ENCODE measurements around the gene NADK.
"Not testable (repeated sequence)": the region's sequence is repeated elsewhere in the genome, so short reads cannot be mapped to it uniquely, and the experiment has no call there.

The NADK gene

DNA sequence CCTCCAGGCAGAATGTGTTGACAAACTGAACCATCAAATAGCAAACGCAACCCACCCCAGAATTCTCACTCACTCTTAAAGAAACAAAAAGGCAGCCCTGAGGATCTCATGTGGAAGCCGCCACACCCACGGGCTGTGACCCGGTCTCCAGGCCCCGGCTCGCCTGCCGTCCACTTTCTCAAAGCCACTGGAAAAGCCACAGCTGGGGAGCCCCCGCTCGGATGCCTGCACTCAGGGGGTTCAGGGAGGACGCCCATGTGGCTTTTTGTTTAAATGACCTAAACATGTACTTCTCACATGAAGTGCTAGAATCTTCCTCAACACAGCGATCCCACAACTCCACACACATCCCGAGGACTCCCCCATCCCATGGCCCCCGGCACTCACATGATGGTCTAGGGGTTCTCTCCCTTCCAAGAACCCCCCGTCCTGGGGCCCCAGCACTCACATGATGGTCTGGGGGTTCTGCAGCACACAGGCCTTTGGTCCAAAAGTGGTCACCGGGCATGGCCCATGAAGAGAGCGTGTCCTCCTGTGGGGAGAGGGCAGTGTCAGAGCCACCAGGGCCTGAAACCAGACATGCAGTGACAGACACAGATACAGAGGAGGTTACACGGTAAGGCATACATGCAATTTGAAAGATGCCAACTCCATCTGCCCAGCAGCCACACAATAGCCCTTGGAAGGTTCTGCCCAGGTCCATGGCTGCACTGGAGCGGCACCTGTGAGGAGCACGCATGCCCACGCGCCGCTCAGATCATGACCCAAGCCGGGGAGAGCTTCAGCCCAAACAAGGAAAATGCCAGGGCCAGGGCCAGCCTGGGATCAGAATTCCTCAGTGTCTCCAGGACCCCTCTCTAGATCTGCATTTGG lies 16.5 kb downstream of the NADK start:
- no peak for DNase-seq

DNA sequence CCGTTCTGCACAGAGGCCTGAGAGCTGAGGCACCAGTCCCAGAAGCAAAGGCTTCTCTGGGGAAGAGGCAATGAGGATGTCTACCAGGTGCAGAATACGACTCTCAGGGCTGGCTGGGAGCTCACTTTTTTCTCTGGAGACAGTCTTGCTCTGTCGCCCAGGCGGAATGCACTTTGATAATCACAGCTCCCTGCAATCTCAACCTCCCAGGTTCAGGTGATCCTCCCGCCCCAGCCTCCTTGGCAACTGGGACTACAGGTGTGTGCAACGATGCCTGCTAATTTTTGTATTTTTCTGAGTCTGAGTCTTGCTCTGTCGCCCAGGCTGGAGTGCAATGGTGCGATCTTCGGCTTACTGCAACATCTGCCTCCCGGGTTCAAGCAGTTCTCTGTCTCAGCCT lies 17.6 kb downstream of the NADK start:
- DNase-seq: no peak

DNA sequence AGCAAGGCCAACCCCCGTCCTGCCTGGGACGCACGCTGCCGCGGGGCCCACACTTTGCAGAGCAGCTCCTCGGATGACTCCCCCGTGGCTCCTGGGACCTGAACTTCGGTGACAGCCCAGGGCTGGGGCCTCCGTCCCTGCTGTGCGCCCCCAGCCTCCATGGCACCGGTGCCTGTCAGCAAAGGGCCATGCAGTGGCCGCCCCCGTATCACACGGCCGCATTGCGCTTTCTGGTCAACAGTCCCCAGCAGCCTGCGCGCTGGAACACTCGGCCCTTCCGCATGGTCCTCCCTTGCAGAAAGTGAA lies 18.0 kb downstream of the NADK start:
- no peak for DNase-seq

DNA sequence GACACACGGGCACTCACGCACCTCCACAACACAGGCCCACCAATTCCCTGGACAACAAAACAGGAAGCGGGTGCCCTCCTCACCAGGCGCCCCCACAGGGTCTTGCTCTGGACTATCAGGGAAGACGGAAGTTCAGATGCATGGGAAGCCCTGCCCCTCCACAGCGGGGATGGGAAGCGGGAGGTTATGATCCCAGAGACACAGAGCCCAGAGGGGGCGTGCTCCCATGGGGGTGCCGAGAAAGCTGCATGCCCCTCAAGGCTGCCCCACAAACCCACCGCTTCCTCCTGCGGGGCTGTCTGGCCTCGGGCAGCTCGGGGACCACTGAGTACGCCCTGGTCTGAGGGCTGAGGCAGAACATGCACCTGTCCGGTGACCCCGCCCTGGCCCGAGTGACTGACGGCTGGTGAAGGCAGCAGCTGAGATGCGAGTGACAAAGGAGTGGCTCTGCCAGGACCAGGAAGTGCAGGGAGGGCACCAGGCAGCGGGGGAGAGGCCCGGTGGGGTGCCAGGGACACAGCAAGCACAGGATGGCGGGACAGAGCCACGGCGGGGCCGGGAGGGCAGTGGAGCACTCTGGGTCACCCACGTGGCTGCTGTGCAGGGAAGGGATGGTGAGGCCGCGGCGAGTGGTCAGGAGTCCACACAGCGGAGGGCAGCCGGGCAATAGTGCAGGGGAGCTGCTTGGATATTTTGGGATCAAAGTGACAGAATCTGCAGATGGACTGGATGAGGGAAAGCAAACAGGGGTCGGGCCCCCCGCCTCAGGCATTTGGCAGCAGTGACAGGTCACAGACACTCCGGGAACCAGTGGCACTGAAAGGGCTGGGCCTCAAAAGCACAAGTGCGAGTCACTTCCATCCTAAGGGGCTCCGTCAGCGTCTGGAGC lies 18.6 kb downstream of the NADK start:
- DNase-seq: no peak

DNA sequence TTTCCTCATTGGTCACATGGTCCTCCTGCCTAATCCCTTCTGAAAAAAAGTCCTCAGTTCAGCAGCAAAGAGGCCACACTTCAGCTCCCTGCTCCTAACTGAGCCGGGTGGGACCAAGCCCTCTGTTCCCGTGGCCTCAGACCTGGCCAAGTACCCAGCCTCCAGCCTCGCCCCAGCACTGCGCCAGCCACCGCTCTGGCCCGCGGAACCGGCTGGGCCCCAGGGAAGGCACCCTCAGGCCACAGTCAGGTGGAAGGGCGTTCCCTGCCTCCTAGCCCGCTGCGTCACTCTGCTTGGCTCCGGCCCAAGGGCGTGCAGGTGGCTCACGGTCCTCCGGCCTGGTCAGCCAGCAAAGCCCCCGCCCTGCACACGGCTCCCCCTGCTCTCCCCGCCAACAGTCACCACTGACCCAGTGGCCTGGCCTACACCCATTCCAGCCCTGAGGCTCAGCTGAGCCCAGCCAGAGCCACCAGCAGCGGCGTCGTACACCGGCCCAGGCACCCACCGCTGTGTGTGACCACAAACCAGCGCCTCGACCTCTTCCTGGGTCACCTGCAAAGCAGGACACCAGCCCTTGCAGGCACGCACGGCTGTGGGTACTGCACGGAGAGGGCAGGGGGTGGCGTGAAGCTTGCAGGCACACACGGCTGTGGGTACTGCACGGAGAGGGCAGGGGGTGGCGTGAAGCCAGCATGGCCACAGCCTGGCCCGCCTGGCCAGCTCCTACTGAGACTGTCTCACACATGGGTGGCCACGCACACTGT lies 19.4 kb downstream of the NADK start:
- DNase-seq: no peak

DNA sequence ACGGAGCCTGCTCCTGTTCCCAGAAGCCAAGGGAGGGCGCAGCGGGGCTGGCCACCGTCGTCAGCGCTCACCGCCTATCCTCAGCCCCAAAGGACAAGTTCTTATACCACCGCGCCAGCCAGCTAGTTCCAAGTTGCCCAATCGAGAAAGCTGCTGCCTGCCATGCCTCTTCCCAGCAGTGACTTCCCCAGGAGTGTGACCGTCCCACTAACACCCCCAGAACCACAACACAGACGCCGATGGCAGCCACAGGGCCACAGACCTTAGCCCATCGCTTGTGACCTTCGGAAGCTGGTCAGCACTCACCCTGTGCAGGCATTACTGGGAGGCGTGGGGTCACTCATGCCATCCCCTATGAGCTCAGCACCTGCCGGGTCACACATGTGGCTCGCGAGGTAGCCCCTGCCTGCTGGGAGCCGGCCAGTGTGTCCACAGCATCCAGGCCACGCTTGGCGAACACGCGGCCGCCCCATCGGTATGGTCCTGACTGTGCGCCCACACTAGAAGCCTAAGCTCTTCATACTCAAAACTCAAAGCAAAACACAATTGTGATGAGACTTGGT lies 20.1 kb downstream of the NADK start:
- no peak for DNase-seq

DNA sequence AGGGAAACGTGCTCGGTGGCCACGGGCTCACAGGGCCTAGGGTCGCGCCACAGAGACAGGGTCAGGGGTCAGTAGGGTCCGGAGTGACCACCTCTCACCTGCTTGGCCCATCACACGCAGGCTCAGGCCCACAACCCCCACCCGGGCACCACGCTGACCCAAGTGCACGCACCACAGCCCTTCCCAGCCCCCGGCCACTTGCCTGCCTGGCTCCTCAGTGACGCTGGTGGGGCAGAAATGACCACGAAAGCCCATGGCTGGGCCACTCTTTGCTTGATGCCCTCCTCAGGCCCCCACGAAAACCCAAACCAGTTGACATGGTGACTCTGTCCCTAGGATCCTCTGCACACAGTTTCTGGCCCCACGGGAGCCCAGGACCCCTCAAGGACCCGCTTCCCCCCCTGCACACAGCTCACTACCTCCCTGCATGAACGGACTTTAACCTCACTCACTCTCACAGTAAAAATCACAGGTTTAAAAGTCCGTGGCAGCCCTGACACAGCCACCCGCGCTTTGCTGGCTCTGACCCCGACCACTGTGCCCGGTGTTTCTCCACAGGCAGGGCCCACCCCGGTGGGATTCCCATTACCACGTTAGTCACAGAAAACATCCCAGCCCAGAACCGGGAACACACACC lies 20.7 kb downstream of the NADK start:
- DNase-seq: no peak

DNA sequence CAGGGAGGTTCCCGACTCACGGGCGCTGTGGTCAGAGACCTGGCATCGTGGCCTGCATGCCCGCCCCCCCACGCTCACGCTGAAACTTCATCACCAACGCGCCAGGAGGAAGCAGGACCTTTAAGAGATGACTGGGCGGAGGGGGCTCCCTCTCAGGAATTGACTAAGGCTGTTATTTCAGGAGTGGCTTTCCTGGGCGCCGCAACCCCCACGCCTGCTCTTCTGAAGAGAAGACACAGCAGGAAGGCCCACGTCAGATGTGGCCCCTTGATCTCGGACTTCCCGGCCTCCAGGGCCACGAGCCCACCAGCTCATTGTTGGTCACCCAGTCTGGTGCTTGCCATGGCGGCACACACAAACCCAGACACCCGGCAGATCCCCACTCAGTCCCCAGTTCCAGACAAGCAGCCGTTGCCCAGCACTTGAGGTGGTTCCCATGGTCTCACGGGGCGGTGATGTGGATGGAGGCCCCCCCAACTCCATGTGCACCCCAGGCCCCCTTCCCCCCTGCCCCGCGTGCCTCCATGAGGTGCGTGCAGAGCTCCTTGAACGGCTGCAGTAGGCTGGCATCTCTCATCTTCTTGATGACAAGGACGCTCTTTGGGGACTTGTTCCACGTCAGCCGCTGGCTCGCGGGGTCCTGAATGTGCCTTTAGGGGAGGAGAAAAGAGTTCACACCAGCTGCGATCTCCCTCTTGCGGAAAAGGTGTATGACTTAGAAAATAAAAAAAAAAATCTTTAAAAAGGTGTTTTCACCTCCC lies 21.4 kb downstream of the NADK start:
- DNase-seq: no peak

DNA sequence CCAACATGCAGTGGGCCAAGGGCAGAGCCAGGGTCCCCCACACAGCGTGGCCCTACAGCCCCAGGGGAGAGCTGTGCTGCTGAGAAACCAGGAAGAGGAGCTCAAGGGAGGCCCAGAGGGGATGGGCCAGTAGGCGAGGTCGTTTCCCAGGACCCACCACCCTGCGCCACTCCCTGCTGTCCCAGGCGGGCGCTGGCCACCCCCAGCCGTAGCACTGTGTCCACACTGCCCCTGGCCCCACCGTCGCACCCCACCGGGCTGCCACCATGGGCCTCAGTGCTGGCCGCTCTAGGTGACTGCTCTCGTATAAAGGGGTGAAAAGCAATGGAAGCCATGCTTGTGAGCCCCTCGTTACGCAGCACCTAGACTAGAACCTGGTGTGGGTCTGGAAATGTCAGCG lies 22.4 kb downstream of the NADK start:
- no peak for DNase-seq

DNA sequence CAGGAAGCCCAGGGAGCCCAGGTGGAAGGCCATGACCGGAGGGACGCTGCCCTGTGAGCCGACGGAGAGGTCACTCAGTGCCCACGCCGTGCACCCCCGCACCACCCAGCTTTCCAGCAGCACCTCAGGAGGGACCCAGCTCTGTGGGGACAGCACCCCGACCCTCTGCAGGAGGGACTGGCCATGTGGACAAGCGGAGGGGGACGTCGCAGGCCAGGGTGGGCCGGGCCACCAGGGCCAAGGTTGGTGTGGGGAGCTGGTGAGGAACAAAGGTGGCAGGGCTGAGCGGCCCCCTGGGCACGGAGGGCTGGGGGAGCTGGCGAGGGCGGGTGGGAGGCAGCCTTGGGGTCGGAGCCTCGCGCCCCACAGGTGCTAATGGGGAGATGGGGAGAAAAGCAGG lies 22.8 kb downstream of the NADK start:
- no peak for DNase-seq

DNA sequence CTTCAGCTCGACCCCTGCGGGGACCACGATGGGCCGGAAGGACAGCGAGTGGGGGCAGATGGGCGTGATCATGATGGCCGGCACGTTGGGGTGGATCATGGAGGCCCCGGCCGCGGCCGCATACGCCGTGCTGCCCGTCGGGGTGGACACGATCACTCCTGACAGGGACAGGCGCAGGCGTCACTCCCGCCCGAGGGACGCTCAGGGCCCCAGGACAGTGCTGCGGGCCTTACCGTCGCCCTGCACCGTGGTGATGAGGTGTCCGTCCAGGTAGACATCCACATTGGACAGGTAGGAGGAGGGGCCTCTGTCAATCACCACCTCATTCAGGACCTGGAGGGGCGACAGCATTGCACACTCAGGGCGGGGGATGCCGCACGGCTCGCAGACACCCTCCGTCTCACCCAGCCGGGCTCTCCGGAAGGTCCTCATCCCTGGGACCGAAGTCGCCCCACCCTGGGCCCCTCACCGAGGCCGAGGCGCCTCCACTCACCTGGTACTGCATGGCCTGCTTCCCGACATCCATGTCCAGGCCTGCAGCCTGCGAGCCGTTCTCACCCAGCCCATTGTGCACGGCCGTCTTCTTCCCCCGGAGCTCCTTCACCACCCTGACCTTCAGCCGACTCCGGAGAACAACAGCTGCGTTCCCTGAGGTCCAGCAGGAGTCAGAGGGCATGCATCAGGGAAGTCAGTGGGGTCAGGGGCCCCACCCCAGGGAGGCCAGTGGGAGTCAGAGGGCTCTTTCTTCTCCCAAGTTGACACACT lies 24.0 kb downstream of the NADK start:
- DNase-seq: no peak

DNA sequence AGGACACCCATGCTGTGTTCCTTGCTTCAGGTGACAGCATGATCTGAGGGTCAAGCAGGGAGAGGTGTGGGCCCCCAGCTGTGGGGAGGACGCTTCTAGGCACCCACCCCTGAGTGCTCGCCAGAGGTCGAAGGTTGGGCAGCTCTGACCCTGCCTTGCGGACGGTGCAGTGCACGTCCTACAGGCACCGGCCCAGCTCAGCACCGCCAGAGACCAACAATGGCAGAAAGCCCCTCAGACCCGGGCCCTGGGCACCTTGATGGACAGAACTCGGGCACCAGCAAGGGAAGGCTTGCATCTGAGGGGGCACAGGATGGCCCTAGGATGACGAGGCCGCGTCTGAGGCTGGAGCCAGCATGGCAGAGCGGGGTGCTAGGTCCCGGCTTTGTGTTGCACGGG lies 24.7 kb downstream of the NADK start:
- DNase-seq: no peak

DNA sequence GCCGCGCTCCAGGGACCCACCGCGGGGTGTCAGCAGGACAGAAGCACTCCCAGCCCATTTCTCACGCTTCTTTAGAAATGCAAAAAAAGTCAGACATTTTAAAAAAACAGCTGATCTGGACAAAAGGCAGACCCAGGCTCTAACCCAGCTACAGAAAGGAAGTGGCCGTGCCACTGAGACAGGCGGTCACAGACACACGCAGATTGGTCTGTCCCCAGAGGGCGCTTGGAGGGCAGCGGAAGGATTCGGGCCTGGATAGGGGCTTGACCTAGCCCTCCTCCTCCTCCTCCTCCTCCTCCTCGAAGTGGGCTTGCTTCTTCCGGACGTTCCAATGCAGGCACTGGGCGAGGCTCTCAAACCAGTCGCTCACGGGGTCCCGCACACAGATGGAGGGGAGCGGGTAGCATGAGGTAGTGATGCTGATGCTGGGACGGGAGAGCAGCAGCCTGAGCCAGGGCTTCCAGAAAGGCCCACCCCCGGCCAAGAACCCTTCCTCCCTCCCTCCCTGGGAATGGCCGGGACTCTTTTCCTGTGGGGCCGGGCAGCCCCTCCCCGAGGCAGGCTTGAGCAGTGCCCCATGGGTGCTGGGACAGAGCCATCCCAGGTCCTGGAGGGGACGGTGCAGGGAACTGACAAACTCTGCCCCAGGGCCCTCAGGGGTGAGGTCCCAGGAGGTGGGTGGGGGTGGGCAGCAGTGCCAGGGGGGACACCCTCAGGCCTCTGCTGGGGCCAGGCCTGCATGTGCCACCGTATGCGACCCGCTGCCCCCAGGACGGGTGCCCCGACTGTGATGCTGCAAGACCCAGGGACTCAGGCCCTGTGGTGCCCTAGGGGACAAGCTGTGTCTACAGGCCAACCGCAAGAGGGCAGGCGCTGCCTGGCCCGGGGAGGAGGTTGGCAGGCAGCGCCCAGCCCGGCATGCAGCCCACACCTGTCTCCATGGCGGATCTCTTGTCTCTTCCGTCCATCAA lies 25.3 kb downstream of the NADK start:
- no peak for DNase-seq

DNA sequence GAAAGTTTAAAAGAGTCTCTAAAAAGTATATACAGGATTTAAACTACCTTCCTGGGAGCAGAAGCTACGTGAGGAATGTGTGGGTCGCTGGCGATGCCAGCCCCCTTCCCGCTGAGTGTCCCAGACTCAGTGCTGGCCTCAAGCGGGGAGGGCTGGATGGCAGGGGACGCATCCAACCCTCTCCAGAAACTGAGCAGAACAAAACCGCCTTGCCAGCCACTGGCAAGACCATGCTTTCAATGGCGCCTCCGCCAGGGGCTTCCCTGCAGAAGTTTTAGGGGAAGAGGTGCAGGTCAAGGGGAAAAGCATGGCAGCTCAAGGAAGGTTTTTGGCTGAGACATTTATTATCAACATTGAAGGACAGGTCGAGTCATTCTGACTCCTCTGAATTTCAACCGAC lies 26.1 kb downstream of the NADK start:
- no peak for DNase-seq

DNA sequence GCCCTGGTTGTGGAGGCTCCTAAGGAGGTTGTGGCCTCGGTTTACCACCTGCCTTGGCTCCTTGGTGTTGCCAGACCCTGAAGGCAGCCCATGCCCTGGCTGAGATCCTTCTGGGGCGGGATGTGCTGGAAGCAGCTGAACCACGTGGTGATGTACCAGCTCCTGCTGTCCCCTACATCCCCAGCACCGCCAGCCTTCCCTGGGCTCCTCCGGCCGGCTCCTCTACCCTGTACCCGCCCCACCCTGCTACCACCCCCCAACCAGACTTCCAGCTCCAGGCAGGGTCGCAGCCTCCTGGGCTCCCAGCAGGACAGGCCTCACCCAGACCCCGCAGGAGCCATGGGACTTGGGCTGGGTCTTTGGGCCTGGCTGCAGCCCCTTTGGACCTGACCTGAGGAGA lies 28.3 kb downstream of the NADK start:
- not testable (repeated sequence) for DNase-seq

DNA sequence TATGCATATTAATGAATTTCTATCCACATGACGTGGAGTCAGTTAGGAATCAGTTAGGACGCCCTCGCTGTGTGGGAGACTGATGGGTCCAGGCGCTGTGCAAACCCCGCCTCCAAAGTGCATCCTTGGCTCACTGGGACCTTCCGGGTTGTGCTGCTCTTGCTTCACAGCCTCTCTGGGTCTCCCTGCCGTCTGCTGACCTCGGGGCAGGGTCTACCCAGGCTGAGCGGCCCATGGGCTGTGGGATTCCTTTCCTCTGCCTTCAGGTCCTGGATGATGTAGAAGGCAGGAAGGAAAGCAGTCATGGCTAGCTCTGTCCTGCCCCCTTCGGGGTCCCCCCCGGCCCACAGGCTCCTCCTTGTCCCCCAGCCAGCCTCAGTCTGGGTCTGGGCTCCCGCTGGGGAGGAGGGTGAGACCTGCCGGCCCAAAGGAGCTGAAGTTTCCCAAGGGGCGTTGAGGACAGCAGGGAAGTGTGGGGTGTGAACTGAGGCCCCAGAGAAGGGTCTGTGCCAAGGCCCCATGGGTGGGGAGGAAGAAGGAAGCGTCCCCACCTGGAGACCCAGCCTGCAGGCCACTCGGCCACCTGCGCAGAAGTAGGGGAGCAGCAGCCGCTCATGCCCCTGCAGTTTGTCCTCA lies 29.5 kb downstream of the NADK start:
- DNase-seq: no peak

DNA sequence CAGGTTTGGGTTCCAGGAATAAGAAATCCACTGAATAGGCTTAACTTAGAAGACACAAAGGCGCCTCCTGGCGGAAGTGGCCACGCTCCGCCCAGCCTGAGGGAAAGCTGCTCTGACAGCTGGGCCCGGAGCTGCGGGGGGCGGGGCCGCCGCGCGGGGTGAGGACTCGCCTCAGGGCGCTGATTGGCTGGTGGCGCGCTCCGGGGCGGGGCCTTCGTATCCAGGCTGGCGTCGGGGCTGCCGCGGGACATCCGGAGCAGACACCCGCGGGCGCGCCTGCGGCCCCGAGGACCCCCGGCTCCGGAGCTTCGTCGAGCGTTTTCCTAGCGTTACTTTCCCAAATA lies 31.7 kb downstream of the NADK start:
- not testable (repeated sequence) for DNase-seq

DNA sequence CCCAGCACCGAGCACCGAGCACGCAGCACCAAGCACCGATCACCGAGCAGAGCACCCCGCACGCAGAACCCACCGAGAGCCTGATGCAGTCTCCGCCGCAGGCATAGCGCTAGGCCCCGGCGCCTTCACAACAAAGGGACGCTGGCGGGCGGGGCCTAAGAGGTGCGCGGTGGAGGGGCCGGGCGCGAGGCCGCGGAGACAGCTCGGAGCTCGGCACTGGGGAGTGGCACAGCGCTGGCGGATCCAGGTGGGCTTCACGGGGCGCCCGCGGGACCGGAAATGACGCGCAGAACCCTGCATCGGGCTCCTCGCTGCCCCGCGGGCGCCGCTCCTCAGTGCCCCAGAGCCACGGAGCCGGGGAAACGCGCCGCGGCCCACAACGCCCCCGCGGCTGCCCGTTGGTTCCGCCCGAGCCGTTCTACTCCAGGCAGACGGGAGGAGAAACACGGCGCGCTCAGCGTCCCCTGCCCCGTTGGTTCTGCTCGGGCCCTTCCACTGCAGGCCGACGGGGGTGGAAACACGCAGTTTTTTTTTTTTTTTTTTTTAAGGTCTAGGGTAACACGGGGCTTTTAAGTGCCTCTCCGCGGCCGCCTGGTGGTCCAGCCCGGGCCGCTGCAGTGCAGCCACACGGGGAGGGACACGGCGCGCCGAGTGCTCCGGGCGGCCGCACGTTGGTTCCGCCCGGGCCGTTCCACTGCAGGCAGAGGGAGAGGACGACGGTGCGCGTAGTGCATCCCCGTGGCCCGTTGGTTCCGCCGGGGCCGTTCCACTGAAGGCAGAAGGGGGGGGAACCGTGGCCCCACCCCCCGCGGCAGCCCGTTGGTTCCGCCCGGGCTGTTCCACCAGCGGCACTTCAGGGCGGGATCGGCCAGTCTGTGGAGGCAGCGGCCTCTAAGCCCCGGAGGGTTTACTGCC lies 32.4 kb downstream of the NADK start:
- peak; percentile 58 for DNase-seq
